ENCODE results near the gene AKAP8L.

DNA sequence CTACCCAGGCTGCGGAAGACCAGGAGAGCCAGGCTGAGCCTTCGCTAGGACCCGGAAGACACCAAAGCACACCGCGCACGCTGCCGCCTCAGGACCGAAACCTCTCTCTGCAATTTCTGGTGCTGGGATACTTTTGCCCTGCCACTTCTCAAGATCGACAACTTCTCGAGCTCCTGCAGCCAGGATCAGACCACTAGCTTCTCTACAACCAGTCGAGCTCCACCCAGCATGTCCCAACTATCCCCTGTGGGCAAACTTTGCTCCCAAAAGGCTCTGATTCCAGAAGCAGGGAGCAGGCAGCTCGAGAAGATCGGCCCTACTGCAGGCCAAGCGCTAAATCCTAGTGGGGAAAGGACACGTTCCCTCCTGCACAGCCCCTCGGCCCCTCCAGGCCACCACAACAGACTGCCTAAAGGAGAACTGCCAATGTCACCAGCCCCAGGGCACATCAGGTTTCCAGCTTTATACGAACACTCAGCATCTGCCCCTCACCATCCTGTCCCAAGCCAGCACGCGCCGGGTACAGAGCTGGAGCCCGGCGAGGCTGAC, 40.2 kb downstream of the AKAP8L start:
- TF ChIP-seq, protein P1, sequence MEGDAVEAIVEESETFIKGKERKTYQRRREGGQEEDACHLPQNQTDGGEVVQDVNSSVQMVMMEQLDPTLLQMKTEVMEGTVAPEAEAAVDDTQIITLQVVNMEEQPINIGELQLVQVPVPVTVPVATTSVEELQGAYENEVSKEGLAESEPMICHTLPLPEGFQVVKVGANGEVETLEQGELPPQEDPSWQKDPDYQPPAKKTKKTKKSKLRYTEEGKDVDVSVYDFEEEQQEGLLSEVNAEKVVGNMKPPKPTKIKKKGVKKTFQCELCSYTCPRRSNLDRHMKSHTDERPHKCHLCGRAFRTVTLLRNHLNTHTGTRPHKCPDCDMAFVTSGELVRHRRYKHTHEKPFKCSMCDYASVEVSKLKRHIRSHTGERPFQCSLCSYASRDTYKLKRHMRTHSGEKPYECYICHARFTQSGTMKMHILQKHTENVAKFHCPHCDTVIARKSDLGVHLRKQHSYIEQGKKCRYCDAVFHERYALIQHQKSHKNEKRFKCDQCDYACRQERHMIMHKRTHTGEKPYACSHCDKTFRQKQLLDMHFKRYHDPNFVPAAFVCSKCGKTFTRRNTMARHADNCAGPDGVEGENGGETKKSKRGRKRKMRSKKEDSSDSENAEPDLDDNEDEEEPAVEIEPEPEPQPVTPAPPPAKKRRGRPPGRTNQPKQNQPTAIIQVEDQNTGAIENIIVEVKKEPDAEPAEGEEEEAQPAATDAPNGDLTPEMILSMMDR (conservative IDR thresholded peaks at IDR 0.05 in 1 of 2, IDR thresholded peaks at IDR 0.05 in 1 of 2; ENCODE audit: low read depth in 1 of 2, low read length in 2 of 2): no peak
- TF ChIP-seq EZH2 (IDR thresholded peaks at IDR 0.05; ENCODE audit: low read length, missing control alignments): no peak

Data from fibroblast of lung (primary cell).